Neuronal stem cell (in vitro differentiated cells): ENCODE measurements around the gene AMHR2.
A peak's percentile ranks its signal among the peaks of the same experiment; 100 is the strongest.
"Not testable (repeated sequence)": the region's sequence is repeated elsewhere in the genome, so short reads cannot be mapped to it uniquely, and the experiment has no call there.

Experiments
- DNase-seq: peaks from one replicate; pipeline ENCODE4 v3.0.0-alpha.2; 2013; ENCODE audit warnings: low spot score
- H2AFZ ChIP-seq: one replicate; pipeline ENCODE4 v1.6.1; 2013; ENCODE audit warnings: mild to moderate bottlenecking, low read length, inconsistent platforms
- H2AK5ac ChIP-seq: 2 replicates; pipeline ENCODE4 v1.6.1; 2013; ENCODE audit warnings: low read depth, mild to moderate bottlenecking, inconsistent platforms, low read length, moderate library complexity, mixed read lengths
- H2BK120ac ChIP-seq: 2 replicates; pipeline ENCODE4 v1.6.1; 2013; ENCODE audit warnings: low read depth, mild to moderate bottlenecking, inconsistent platforms, low read length, moderate library complexity, mixed read lengths
- H2BK12ac ChIP-seq: one replicate; pipeline ENCODE4 v1.6.1; 2013; ENCODE audit warnings: low read length, inconsistent platforms
- H2BK15ac ChIP-seq: 2 replicates; pipeline ENCODE4 v1.6.1; 2013; ENCODE audit warnings: mild to moderate bottlenecking, low read length, inconsistent platforms, mixed read lengths
- H2BK5ac ChIP-seq: one replicate; pipeline ENCODE4 v1.6.1; 2013; ENCODE audit warnings: inconsistent platforms, mild to moderate bottlenecking, low read length, moderate library complexity
- H3K14ac ChIP-seq: one replicate; pipeline ENCODE4 v1.6.1; 2013; ENCODE audit warnings: low read length, inconsistent platforms
- H3K18ac ChIP-seq: 2 replicates; pipeline ENCODE4 v1.6.1; 2013; ENCODE audit warnings: low read length, inconsistent platforms
- H3K23ac ChIP-seq: 2 replicates; pipeline ENCODE4 v1.6.1; 2013; ENCODE audit warnings: low read depth, mild to moderate bottlenecking, mixed read lengths, low read length, inconsistent platforms; ENCODE audit not compliant: poor library complexity
- H3K27ac ChIP-seq: replicated peaks from 3 replicates; pipeline ENCODE4 v1.5.1; 2013; ENCODE audit warnings: low read length, inconsistent platforms
- H3K27me3 ChIP-seq, 3 experiments: 2 replicates each; pipeline ENCODE4 v1.6.1; 2013; ENCODE audit warnings: low read length in 3 of 3, mild to moderate bottlenecking in 2 of 3, inconsistent platforms in 1 of 3, low read depth in 1 of 3, mixed read lengths in 1 of 3, moderate library complexity in 1 of 3; ENCODE audit not compliant: control insufficient read depth in 3 of 3, insufficient read depth in 3 of 3
- H3K36me3 ChIP-seq, 2 donors: replicated peaks in 1 of 2; 2 replicates each; pipeline ENCODE4 v1.6.1; 2013; ENCODE audit warnings: low read length in 2 of 2; ENCODE audit not compliant: control insufficient read depth in 2 of 2, insufficient read depth in 2 of 2
- H3K4ac ChIP-seq: 2 replicates; pipeline ENCODE4 v1.6.1; 2013; ENCODE audit warnings: inconsistent platforms, mild to moderate bottlenecking, low read length, moderate library complexity
- H3K4me1 ChIP-seq, 2 donors: 1 replicate in 1 of 2; 2 replicates in 1 of 2; pipeline ENCODE4 v1.6.1; 2013; ENCODE audit warnings: low read length in 2 of 2, low read depth in 1 of 2; ENCODE audit not compliant: control insufficient read depth in 2 of 2, insufficient read depth in 1 of 2
- H3K4me2 ChIP-seq: one replicate; pipeline ENCODE4 v1.6.1; 2013; ENCODE audit warnings: mild to moderate bottlenecking, low read length, inconsistent platforms; ENCODE audit not compliant: insufficient read depth, poor library complexity, severe bottlenecking
- H3K4me3 ChIP-seq, 2 donors: 2 replicates each; pipeline ENCODE4 v1.5.1; 2013; ENCODE audit warnings: low read length in 2 of 2, mild to moderate bottlenecking in 2 of 2, inconsistent platforms in 1 of 2, moderate library complexity in 1 of 2
- H3K79me1 ChIP-seq: one replicate; pipeline ENCODE4 v1.6.1; 2013; ENCODE audit warnings: low read depth, mild to moderate bottlenecking, inconsistent platforms, low read length, moderate library complexity
- H3K9ac ChIP-seq: one replicate; pipeline ENCODE4 v1.6.1; 2013; ENCODE audit warnings: mild to moderate bottlenecking, low read depth, low read length, inconsistent platforms; ENCODE audit not compliant: poor library complexity
- H3K9me3 ChIP-seq, 2 donors: replicated peaks in 1 of 2; 2 replicates each; pipeline versions ENCODE3 to v1.6.1; 2013; ENCODE audit warnings: low read length in 2 of 2, mild to moderate bottlenecking in 2 of 2, inconsistent platforms in 1 of 2, low read depth in 1 of 2, mixed read lengths in 1 of 2, moderate library complexity in 1 of 2; ENCODE audit not compliant: control insufficient read depth in 2 of 2, insufficient read depth in 1 of 2
- H4K8ac ChIP-seq: one replicate; pipeline ENCODE4 v1.6.1; 2013; ENCODE audit warnings: low read depth, mild to moderate bottlenecking, inconsistent platforms, low read length, moderate library complexity
- H4K91ac ChIP-seq: one replicate; pipeline ENCODE4 v1.6.1; 2013; ENCODE audit warnings: low read length, low read depth, mild to moderate bottlenecking, inconsistent platforms; ENCODE audit not compliant: poor library complexity
- WGBS, 2 donors: extraction: QIAGEN DNeasy Blood & Tissue Kit; methylation state at CpG; one replicate each; pipeline ENCODE4 v1.1.7; 2013; ENCODE audit warnings: missing lambda C conversion rate in 2 of 2, mixed read lengths in 1 of 2; ENCODE audit not compliant: insufficient read length in 2 of 2, insufficient replicate concordance in 1 of 2; ENCODE audit errors: extremely low coverage in 2 of 2; 5-methylcytosine and 5-hydroxymethylcytosine counted together

AMHR2 gene

GRCh38 chr12:53413485-53414204 is 10.0 kb upstream of the AMHR2 start:
- Histone ChIP-seq H4K8ac (no peak overlapping the region), H2BK12ac (no peak overlapping the region), H3K36me3 (peaks cover 12 to 54% of the 10 kb centered on the region in 2 donors), H3K14ac (no peak overlapping the region), H3K4ac (no peak overlapping the region), H2AK5ac (no peak overlapping the region), H3K23ac (no peak overlapping the region), H3K4me2 (no peak overlapping the region), H4K91ac (no peak overlapping the region), H3K79me1 (no peaks in the 10 kb centered on the region), H3K9ac (no peak overlapping the region), H3K4me3 (no peak overlapping the region), H3K27ac (peak overlapping the region; percentile 69), H3K4me1 (peaks cover 10 to 21% of the 10 kb centered on the region in 2 donors), H3K27me3 (no peaks in the 10 kb centered on the region), H3K9me3 (no peaks in the 10 kb centered on the region), H2BK15ac (no peak overlapping the region), H2BK5ac (no peak overlapping the region), H3K18ac (no peak overlapping the region), H2BK120ac (no peak overlapping the region), H2AFZ (no peak overlapping the region)
- no CpG with 5 or more reads among the region's 3 CpGs for WGBS, 2 donors
- DNase-seq: no peak

GRCh38 chr12:53414756-53415417 is 8.8 kb upstream of the AMHR2 start:
- H3K18ac ChIP-seq: no peak overlapping the region
- no peak overlapping the region for H2AFZ ChIP-seq
- H2BK15ac ChIP-seq: no peak overlapping the region
- no peak overlapping the region for H2BK12ac ChIP-seq
- no peak overlapping the region for H2BK5ac ChIP-seq
- no CpG with 5 or more reads among the region's 3 CpGs for WGBS, 2 donors
- DNase-seq: no peak
- no peak overlapping the region for H3K27ac ChIP-seq
- no peaks in the 10 kb centered on the region for H3K9me3 ChIP-seq
- H3K4me1 ChIP-seq: peaks cover 10 to 21% of the 10 kb centered on the region in 2 donors
- no peak overlapping the region for H3K23ac ChIP-seq
- peaks cover 7 to 42% of the 10 kb centered on the region in 2 donors for H3K36me3 ChIP-seq
- H2AK5ac ChIP-seq: no peak overlapping the region
- H3K14ac ChIP-seq: no peak overlapping the region
- no peak overlapping the region for H3K9ac ChIP-seq
- no peak overlapping the region for H4K8ac ChIP-seq
- H3K4me3 ChIP-seq: no peak overlapping the region
- H2BK120ac ChIP-seq: no peak overlapping the region
- no peak overlapping the region for H4K91ac ChIP-seq
- no peaks in the 10 kb centered on the region for H3K27me3 ChIP-seq
- H3K79me1 ChIP-seq: no peaks in the 10 kb centered on the region
- H3K4me2 ChIP-seq: no peak overlapping the region
- no peak overlapping the region for H3K4ac ChIP-seq

GRCh38 chr12:53415752-53416389 is 7.8 kb upstream of the AMHR2 start:
- H2AK5ac ChIP-seq, H2BK120ac ChIP-seq, H3K79me1 ChIP-seq, H3K14ac ChIP-seq, H4K91ac ChIP-seq, H3K18ac ChIP-seq, H3K4ac ChIP-seq, H4K8ac ChIP-seq, H3K23ac ChIP-seq, H2AFZ ChIP-seq, H2BK15ac ChIP-seq, H2BK5ac ChIP-seq, H3K4me2 ChIP-seq, DNase-seq, H3K27me3 ChIP-seq, H3K9me3 ChIP-seq, H3K4me3 ChIP-seq, H2BK12ac ChIP-seq, H3K9ac ChIP-seq: not testable (repeated sequence)
- H3K4me1 ChIP-seq: peaks cover 10 to 21% of the 10 kb centered on the region in 2 donors
- H3K27ac ChIP-seq: peak overlapping the region; percentile 38
- no CpG with 5 or more reads among the region's 2 CpGs for WGBS, 2 donors
- peaks cover 5 to 35% of the 10 kb centered on the region in 2 donors for H3K36me3 ChIP-seq

GRCh38 chr12:53417291-53417816 is 6.3 kb upstream of the AMHR2 start:
- H3K4me2 ChIP-seq, H3K4me3 ChIP-seq, H4K91ac ChIP-seq, H2BK15ac ChIP-seq, H2AK5ac ChIP-seq, H3K23ac ChIP-seq, H3K9me3 ChIP-seq, H3K14ac ChIP-seq, H2BK5ac ChIP-seq, H2BK12ac ChIP-seq, DNase-seq, H3K9ac ChIP-seq, H3K27ac ChIP-seq, H2AFZ ChIP-seq, H2BK120ac ChIP-seq, H3K4ac ChIP-seq, H3K79me1 ChIP-seq, H3K18ac ChIP-seq, H4K8ac ChIP-seq, H3K27me3 ChIP-seq: not testable (repeated sequence)
- Histone ChIP-seq H3K4me1 (peaks cover 10 to 24% of the 10 kb centered on the region in 2 donors), H3K36me3 (peaks cover 0 to 21% of the 10 kb centered on the region in 2 donors)
- WGBS, 2 donors: no CpG with 5 or more reads among the region's 9 CpGs
